Measurements from ENCODE around the gene PBX4. TPM values are rescaled to one million over a fixed set of nuclear protein-coding genes. Genes with fewer than 3 reads are reported as not detected.
A peak's percentile ranks its signal among the peaks of the same experiment; 100 is the strongest.

Gene PBX4
- polyA plus RNA-seq, 1 donor = 2.3 TPM

DNA sequence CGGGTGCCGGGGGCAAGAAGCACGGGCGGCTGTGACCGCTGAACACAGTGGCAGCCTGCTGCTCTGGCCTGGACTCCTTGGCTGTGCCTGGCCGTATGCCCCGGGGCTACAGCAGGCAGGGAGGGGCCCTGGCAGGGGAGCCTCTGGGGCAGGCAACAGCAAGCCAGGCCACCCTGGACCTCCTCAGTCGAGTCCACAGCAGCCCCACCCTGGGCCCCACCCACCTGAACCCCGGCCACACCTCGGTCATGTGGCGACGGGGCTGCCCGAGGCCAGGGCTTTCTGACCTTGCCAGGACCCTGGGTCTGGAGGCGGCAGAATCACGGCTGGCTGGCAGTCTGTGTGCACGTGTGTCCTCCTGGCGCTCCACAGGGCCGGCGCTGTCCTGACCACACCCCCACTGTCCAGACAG lies 71.7 kb downstream of the PBX4 start:
- peaks cover 21% of the 10 kb centered on the region for H3K9me3 ChIP-seq (ENCODE audit: control insufficient read depth, low read depth, low read length)
- no CpG with 5 or more reads among the region's 19 CpGs for WGBS (ENCODE audit: insufficient coverage, low lambda C conversion rate)
- DNase-seq = no peak
- H3K27ac ChIP-seq (ENCODE audit: low read length) = no peak overlapping the region
- H3K27me3 ChIP-seq (ENCODE audit: control insufficient read depth, insufficient read depth, low read length) = peaks cover 13% of the 10 kb centered on the region
- no peaks in the 10 kb centered on the region for H3K36me3 ChIP-seq (ENCODE audit: control insufficient read depth, insufficient read depth, low read length)
- H3K4me1 ChIP-seq (ENCODE audit: control insufficient read depth, insufficient read depth, low read length) = no peaks in the 10 kb centered on the region
- no peak overlapping the region for H3K4me3 ChIP-seq (ENCODE audit: low read length)

DNA sequence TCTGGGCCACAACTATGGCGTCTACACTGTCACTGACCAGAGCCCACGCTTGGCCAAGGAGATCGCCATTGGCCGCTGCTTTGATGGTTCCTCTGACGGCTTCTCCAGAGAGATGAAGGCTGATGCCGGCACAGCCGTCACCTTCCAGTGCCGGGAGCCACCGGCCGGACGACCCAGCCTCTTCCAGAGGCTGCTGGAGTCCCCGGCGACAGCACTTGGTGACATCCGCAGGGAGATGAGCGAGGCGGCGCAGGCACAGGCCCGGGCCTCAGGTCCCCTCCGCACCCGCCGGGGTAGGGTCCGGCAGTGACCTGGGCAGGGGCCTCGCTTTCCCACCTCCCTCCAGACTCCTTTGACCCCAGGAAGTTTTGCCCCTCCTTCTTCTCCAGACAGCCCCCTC lies 72.8 kb downstream of the PBX4 start:
- no peak overlapping the region for H3K27ac ChIP-seq (ENCODE audit: low read length)
- H3K4me1 ChIP-seq (ENCODE audit: control insufficient read depth, insufficient read depth, low read length) = peaks cover 5% of the 10 kb centered on the region
- no peak overlapping the region for H3K4me3 ChIP-seq (ENCODE audit: low read length)
- no CpG with 5 or more reads among the region's 23 CpGs for WGBS (ENCODE audit: insufficient coverage, low lambda C conversion rate)
- peaks cover 28% of the 10 kb centered on the region for H3K9me3 ChIP-seq (ENCODE audit: control insufficient read depth, low read depth, low read length)
- H3K36me3 ChIP-seq (ENCODE audit: control insufficient read depth, insufficient read depth, low read length) = no peaks in the 10 kb centered on the region
- DNase-seq = no peak
- H3K27me3 ChIP-seq (ENCODE audit: control insufficient read depth, insufficient read depth, low read length) = peaks cover 23% of the 10 kb centered on the region

DNA sequence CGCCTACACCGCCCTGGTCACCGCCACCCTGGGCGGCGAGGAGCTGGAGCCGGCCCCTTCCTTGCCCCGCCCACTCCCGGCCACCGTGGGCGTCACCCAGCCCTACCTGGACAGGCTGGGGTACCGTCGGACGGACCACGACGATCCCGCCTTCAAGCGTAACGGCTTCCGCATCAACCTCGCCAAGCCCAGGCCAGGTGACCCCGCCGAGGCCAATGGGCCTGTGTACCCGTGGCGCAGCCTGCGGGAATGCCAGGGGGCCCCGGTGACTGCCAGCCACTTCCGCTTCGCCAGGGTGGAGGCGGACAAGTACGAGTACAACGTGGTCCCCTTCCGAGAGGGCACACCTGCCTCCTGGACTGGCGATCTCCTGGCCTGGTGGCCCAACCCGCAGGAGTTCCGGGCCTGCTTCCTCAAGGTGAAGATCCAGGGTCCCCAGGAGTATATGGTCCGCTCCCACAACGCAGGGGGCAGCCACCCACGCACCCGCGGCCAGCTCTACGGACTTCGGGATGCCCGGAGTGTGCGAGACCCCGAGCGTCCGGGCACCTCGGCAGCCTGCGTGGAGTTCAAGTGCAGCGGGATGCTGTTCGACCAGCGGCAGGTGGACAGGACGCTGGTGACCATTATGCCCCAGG lies 73.4 kb downstream of the PBX4 start:
- DNase-seq = no peak
- Histone ChIP-seq H3K4me3 (ENCODE audit: low read length) (no peak overlapping the region), H3K27ac (ENCODE audit: low read length) (no peak overlapping the region), H3K9me3 (ENCODE audit: control insufficient read depth, low read depth, low read length) (peaks cover 33% of the 10 kb centered on the region), H3K36me3 (ENCODE audit: control insufficient read depth, insufficient read depth, low read length) (no peaks in the 10 kb centered on the region), H3K27me3 (ENCODE audit: control insufficient read depth, insufficient read depth, low read length) (peaks cover 29% of the 10 kb centered on the region), H3K4me1 (ENCODE audit: control insufficient read depth, insufficient read depth, low read length) (peaks cover 7% of the 10 kb centered on the region)
- no CpG with 5 or more reads among the region's 53 CpGs for WGBS (ENCODE audit: insufficient coverage, low lambda C conversion rate)

DNA sequence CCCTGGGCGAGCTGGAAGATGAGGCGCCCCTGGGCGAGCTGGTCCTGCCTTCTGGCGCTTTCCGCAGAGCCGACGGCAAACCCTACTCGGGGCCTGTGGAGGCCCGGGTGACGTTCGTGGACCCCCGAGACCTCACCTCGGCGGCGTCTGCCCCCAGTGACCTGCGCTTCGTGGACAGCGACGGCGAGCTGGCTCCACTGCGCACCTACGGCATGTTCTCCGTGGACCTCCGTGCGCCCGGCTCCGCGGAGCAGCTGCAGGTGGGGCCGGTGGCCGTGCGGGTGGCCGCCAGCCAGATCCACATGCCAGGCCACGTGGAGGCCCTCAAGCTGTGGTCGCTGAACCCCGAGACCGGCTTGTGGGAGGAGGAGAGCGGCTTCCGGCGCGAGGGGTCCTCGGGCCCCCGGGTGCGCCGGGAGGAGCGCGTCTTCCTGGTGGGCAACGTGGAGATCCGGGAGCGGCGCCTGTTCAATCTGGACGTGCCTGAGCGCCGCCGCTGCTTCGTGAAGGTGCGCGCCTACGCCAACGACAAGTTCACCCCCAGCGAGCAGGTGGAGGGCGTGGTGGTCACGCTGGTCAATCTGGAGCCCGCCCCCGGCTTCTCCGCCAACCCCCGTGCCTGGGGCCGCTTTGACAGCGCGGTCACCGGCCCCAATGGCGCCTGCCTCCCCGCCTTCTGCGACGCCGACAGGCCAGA lies 74.1 kb downstream of the PBX4 start:
- no CpG with 5 or more reads among the region's 75 CpGs for WGBS (ENCODE audit: insufficient coverage, low lambda C conversion rate)
- H3K27me3 ChIP-seq (ENCODE audit: control insufficient read depth, insufficient read depth, low read length) = peaks cover 35% of the 10 kb centered on the region

DNA sequence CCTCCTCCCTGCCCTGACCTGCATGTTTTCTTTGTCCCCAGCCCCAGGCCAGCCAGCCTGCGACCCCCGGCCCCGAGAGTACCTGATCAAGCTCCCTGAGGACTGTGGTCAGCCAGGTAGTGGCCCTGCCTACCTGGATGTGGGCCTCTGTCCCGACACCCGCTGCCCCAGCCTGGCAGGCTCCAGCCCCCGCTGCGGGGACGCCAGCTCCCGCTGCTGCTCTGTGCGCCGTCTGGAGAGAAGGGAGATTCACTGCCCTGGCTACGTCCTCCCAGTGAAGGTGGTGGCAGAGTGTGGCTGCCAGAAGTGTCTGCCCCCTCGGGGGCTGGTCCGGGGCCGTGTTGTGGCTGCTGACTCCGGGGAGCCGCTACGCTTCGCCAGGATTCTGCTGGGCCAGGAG lies 74.8 kb downstream of the PBX4 start:
- H3K27me3 ChIP-seq (ENCODE audit: control insufficient read depth, insufficient read depth, low read length) = peaks cover 37% of the 10 kb centered on the region
- no peaks in the 10 kb centered on the region for H3K36me3 ChIP-seq (ENCODE audit: control insufficient read depth, insufficient read depth, low read length)
- peaks cover 9% of the 10 kb centered on the region for H3K4me1 ChIP-seq (ENCODE audit: control insufficient read depth, insufficient read depth, low read length)
- H3K27ac ChIP-seq (ENCODE audit: low read length) = no peak overlapping the region
- no peak for DNase-seq
- H3K9me3 ChIP-seq (ENCODE audit: control insufficient read depth, low read depth, low read length) = peaks cover 39% of the 10 kb centered on the region
- WGBS (ENCODE audit: insufficient coverage, low lambda C conversion rate) = no CpG with 5 or more reads among the region's 19 CpGs
- no peak overlapping the region for H3K4me3 ChIP-seq (ENCODE audit: low read length)

More for the DNA sequence above, 74.1 kb downstream of the PBX4 start:
- Histone ChIP-seq H3K27ac (ENCODE audit: low read length) (no peak overlapping the region), H3K4me1 (ENCODE audit: control insufficient read depth, insufficient read depth, low read length) (peaks cover 7% of the 10 kb centered on the region), H3K4me3 (ENCODE audit: low read length) (no peak overlapping the region), H3K36me3 (ENCODE audit: control insufficient read depth, insufficient read depth, low read length) (no peaks in the 10 kb centered on the region), H3K9me3 (ENCODE audit: control insufficient read depth, low read depth, low read length) (peaks cover 39% of the 10 kb centered on the region)
- DNase-seq = no peak

DNA sequence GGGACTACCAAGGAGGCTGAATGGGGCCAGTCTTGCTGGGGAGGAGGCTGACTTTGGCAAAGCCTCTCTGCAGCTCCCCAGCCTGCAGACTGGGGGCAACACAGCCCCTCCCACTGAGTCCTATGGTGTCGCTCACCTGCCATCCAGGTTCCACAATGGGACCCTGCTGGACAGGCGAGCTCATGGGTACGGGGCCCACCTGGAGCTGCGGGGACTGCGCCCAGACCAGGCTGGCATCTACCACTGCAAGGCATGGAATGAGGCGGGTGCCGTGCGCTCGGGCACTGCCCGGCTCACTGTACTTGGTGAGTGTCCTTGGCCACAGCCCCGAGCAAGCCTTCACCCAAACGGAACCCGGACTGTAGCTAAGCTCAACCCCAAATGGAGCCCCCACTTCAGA lies 75.4 kb downstream of the PBX4 start:
- Histone ChIP-seq H3K4me3 (ENCODE audit: low read length) (no peak overlapping the region), H3K9me3 (ENCODE audit: control insufficient read depth, low read depth, low read length) (peaks cover 39% of the 10 kb centered on the region), H3K27ac (ENCODE audit: low read length) (no peak overlapping the region), H3K4me1 (ENCODE audit: control insufficient read depth, insufficient read depth, low read length) (peaks cover 13% of the 10 kb centered on the region), H3K27me3 (ENCODE audit: control insufficient read depth, insufficient read depth, low read length) (peaks cover 42% of the 10 kb centered on the region), H3K36me3 (ENCODE audit: control insufficient read depth, insufficient read depth, low read length) (no peaks in the 10 kb centered on the region)
- no peak for DNase-seq
- WGBS (ENCODE audit: insufficient coverage, low lambda C conversion rate) = no CpG with 5 or more reads among the region's 13 CpGs

DNA sequence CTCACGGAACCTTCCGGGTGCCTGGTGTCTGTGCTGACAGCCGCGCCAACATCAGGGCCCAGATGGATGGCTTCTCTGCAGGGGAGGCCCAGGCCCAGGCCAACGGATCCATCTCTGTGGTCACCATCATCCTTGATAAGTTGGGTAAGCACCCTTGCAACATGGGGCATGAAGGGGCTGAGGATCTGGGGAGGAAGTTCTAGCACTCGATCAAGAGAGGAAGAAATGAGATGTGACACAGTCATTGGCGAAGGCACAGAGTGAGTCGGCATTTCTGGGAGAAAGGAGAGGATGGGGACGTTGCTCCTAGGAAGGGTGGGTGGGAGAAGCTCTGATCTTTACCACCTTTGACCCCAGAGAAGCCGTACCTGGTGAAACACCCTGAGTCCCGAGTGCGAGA lies 76.0 kb downstream of the PBX4 start:
- no peak for DNase-seq
- Histone ChIP-seq H3K4me1 (ENCODE audit: control insufficient read depth, insufficient read depth, low read length) (peaks cover 13% of the 10 kb centered on the region), H3K9me3 (ENCODE audit: control insufficient read depth, low read depth, low read length) (peaks cover 39% of the 10 kb centered on the region), H3K36me3 (ENCODE audit: control insufficient read depth, insufficient read depth, low read length) (no peaks in the 10 kb centered on the region), H3K27me3 (ENCODE audit: control insufficient read depth, insufficient read depth, low read length) (peaks cover 48% of the 10 kb centered on the region), H3K27ac (ENCODE audit: low read length) (no peak overlapping the region), H3K4me3 (ENCODE audit: low read length) (no peak overlapping the region)
- 100% methylated on average over 1 of the region's 12 CpGs for WGBS (ENCODE audit: insufficient coverage, low lambda C conversion rate)

DNA sequence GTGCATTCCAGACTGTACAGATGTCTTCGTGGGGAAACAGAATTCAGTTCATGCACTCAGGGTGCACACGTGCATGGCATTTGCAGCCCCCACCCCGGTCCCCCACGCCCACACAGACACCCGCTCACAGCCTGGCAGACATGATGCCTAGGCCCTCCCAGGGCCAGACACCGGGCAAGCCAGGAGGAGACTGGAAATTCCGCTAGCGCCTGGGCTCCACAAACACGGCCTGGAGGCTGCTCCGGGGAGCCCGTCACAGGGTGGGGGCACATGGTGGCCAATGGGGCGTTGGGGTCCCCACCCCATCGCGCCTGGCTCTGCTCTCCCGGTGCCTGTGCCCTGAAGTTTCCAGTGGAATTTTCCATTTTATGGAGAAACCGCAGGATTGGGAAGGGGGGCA lies 76.9 kb downstream of the PBX4 start:
- WGBS (ENCODE audit: insufficient coverage, low lambda C conversion rate) = no CpG with 5 or more reads among the region's 16 CpGs
- Histone ChIP-seq H3K4me3 (ENCODE audit: low read length) (no peak overlapping the region), H3K27ac (ENCODE audit: low read length) (no peak overlapping the region), H3K9me3 (ENCODE audit: control insufficient read depth, low read depth, low read length) (peaks cover 39% of the 10 kb centered on the region), H3K4me1 (ENCODE audit: control insufficient read depth, insufficient read depth, low read length) (peaks cover 13% of the 10 kb centered on the region), H3K36me3 (ENCODE audit: control insufficient read depth, insufficient read depth, low read length) (no peaks in the 10 kb centered on the region), H3K27me3 (ENCODE audit: control insufficient read depth, insufficient read depth, low read length) (peaks cover 57% of the 10 kb centered on the region)
- DNase-seq = no peak

DNA sequence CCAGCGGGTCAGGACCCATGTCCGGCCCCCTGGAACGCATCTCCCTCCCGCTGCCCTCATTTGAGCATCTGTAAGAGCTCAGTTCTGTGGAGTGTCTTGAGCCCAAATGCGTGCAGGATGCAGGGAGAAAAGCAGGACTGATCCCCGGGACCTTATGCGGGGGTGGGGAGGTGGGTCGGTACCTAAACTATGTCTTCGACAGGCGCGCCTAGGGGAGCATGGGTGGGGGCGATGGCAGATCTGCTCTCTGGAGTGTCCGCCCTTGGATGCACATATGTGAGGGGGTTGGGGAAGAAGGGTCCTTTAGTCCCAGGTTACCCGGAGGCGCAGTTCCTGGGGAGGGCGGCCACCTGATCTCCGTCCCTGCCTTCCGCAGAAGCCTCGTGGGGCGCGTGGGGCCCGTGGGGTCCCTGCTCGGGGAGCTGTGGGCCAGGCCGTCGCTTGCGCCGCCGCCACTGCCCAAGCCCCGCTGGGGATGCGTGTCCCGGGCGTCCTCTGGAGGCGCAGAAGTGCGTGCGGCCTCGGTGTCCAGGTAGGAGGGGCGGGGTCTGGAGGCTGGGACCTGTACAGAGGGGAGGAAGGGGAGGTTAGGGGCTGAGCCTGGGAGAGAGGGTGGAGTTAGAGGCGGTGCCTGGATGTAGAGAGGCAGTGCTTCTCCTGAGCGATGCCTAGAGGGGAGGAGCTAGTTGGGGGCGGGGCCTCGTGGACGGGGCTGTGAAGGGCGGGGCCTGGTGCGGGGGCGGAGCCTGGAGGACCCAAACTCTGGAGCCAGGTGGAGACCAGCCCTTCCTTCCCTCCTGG lies 77.6 kb downstream of the PBX4 start:
- H3K4me1 ChIP-seq (ENCODE audit: control insufficient read depth, insufficient read depth, low read length) = peaks cover 13% of the 10 kb centered on the region
- H3K9me3 ChIP-seq (ENCODE audit: control insufficient read depth, low read depth, low read length) = peaks cover 39% of the 10 kb centered on the region
- no CpG with 5 or more reads among the region's 45 CpGs for WGBS (ENCODE audit: insufficient coverage, low lambda C conversion rate)
- H3K27me3 ChIP-seq (ENCODE audit: control insufficient read depth, insufficient read depth, low read length) = peaks cover 58% of the 10 kb centered on the region
- H3K27ac ChIP-seq (ENCODE audit: low read length) = no peak overlapping the region
- peak in 1 of 2 donors; percentile 30 for DNase-seq
- H3K4me3 ChIP-seq (ENCODE audit: low read length) = no peak overlapping the region
- H3K36me3 ChIP-seq (ENCODE audit: control insufficient read depth, insufficient read depth, low read length) = no peaks in the 10 kb centered on the region

DNA sequence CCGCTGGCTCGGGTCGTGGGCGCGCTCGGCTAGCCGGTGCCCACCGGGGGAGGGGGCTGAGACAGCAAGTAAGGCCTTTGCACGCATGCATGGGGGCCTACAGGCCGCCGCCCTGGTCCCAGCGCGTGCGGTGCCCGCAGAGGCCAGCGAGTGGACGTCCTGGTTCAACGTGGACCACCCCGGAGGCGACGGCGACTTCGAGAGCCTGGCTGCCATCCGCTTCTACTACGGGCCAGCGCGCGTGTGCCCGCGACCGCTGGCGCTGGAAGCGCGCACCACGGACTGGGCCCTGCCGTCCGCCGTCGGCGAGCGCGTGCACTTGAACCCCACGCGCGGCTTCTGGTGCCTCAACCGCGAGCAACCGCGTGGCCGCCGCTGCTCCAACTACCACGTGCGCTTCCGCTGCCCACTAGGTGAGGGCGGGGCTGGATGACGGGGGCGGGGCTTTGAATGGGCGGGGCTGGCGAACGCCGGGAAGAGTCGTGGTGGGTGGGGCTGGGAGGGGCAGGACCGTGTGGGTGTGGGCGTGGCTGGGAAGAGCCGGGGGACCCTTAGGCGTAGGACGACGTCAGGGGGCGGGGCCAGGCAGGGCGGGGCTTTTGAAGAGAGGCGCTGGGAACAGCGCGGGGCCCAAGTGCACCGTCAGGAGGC lies 78.3 kb downstream of the PBX4 start:
- WGBS (ENCODE audit: insufficient coverage, low lambda C conversion rate) = no CpG with 5 or more reads among the region's 74 CpGs
- Histone ChIP-seq H3K36me3 (ENCODE audit: control insufficient read depth, insufficient read depth, low read length) (no peaks in the 10 kb centered on the region), H3K27ac (ENCODE audit: low read length) (no peak overlapping the region), H3K4me1 (ENCODE audit: control insufficient read depth, insufficient read depth, low read length) (peaks cover 13% of the 10 kb centered on the region), H3K9me3 (ENCODE audit: control insufficient read depth, low read depth, low read length) (peaks cover 33% of the 10 kb centered on the region), H3K4me3 (ENCODE audit: low read length) (no peak overlapping the region), H3K27me3 (ENCODE audit: control insufficient read depth, insufficient read depth, low read length) (peaks cover 58% of the 10 kb centered on the region)
- DNase-seq = peak; percentile 57 to 73

All from large intestine (tissue), 3 donors.